A549 (cell line): ENCODE measurements around the gene COA8.

Experiments used
- FOSL2 ChIP-seq, 2 experiments: fragments of 450-650 bp in 1 of 2; fragments of >200 bp in 1 of 2; sonication (Bioruptor Twin) in 1 of 2; formaldehyde crosslinking; IDR thresholded peaks; 2 replicates each; pipeline versions ENCODE4 v1.5.0 to v1.6.1; 2016 to 2020; ENCODE audit warnings: mild to moderate bottlenecking in 1 of 2, moderate library complexity in 1 of 2
- HDAC2 ChIP-seq: fragments of 200-600 bp; sonication (generic); IDR thresholded peaks from 2 replicates; pipeline ENCODE4 v1.6.1; 2016
- JUN ChIP-seq, 2 experiments: fragments of >200 bp; sonication (Bioruptor Twin); formaldehyde crosslinking; IDR thresholded peaks; 2 replicates in 1 of 2; 3 replicates in 1 of 2; pipeline ENCODE4 v1.6.1; 2016 to 2017
- KDM1A ChIP-seq: fragments of 200-600 bp; sonication (generic); IDR thresholded peaks from 2 replicates; pipeline ENCODE4 v1.6.1; 2016; ENCODE audit warnings: low read depth, mild to moderate bottlenecking
- NR3C1 ChIP-seq: fragments of >200 bp; sonication (Bioruptor Twin); formaldehyde crosslinking; IDR thresholded peaks from 3 replicates; pipeline ENCODE4 v1.6.1; 2017
- POLR2A ChIP-seq: IDR thresholded peaks from 2 replicates; pipeline ENCODE4 v1.6.1; 2012; ENCODE audit warnings: mild to moderate bottlenecking, low read length
- RFX5 ChIP-seq: fragments of 450-650 bp; IDR thresholded peaks from 2 replicates; pipeline ENCODE4 v1.7.1; 2014; ENCODE audit warnings: antibody characterized with exemption, mild to moderate bottlenecking, moderate library complexity
- TF ChIP-seq, protein P1 (sequence below): fragments of >200 bp; sonication (Bioruptor Twin); formaldehyde crosslinking; IDR thresholded peaks from 3 replicates; pipeline ENCODE4 v1.5.1; 2016
- TF ChIP-seq, protein P2 (sequence below): IDR thresholded peaks from 2 replicates; pipeline ENCODE4 v1.6.1; 2012

DNA sequence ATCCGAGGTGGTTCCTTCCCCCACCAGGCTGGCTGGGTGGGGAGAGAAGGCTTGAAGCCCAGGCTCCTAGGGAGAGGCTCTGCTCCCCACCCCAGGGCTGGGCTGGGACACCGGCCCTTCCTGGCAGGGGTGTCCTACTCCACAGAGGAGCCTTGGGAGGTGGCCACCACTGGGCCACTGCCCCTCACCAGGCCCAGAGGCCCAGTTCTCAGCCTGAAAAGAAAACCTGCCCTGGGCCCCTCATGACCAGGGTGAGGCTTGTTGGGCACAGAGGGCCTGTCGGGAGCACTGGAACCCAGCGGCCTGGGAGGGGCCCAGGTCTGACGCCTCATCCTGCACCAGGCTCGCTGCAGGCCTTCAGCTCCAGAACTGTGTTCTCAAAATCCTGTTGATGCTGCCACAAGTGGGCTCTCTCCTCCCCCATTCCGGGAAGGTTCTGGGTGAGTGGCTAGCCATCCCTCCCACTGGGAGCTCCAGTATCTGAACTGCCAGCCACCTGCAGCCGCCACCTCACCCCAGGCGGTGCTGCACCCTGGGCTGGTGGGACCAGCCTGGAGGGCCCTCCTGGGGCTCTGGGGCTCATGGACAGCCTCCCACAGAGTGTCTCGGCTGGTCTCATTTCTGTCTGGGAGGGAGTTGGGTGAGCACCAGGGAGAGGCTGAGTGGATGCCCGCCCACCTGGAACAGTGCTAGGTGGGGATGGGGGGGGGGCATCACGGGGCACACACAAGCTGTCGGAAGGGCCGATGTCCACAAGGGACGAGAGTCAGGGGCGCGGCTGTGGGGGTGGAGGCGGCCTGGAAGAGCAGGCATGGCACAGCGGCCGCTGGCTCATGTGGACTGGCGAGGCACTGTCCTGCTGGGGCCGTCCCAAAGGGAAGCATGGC lies 12.1 kb upstream of the COA8 start:
- TF ChIP-seq POLR2A (no peak), RFX5 (no peak), JUN (IDR thresholded peaks at IDR 0.05) (no peak), HDAC2 (no peak), NR3C1 (no peak), FOSL2 (IDR thresholded peaks at IDR 0.05) (no peak), FOSL2 (CRISPR knock-in tag; IDR thresholded peaks at IDR 0.05) (no peak), KDM1A (no peak)
- TF ChIP-seq, protein P1, sequence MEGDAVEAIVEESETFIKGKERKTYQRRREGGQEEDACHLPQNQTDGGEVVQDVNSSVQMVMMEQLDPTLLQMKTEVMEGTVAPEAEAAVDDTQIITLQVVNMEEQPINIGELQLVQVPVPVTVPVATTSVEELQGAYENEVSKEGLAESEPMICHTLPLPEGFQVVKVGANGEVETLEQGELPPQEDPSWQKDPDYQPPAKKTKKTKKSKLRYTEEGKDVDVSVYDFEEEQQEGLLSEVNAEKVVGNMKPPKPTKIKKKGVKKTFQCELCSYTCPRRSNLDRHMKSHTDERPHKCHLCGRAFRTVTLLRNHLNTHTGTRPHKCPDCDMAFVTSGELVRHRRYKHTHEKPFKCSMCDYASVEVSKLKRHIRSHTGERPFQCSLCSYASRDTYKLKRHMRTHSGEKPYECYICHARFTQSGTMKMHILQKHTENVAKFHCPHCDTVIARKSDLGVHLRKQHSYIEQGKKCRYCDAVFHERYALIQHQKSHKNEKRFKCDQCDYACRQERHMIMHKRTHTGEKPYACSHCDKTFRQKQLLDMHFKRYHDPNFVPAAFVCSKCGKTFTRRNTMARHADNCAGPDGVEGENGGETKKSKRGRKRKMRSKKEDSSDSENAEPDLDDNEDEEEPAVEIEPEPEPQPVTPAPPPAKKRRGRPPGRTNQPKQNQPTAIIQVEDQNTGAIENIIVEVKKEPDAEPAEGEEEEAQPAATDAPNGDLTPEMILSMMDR = no peak
- TF ChIP-seq, protein P2, sequence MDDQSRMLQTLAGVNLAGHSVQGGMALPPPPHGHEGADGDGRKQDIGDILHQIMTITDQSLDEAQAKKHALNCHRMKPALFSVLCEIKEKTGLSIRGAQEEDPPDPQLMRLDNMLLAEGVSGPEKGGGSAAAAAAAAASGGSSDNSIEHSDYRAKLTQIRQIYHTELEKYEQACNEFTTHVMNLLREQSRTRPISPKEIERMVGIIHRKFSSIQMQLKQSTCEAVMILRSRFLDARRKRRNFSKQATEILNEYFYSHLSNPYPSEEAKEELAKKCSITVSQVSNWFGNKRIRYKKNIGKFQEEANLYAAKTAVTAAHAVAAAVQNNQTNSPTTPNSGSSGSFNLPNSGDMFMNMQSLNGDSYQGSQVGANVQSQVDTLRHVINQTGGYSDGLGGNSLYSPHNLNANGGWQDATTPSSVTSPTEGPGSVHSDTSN = no peak
